OCI-LY1 (cell line): ENCODE measurements around the gene FAM120A.

Experiments used
- H2AFZ ChIP-seq: fragments of 200-600 bp; sonication (generic), shearing (Covaris generic); 2 replicates; pipeline ENCODE4 v1.6.0; 2014; ENCODE audit warnings: antibody characterized with exemption, mild to moderate bottlenecking, low read length
- H3F3A ChIP-seq: fragments of 200-600 bp; sonication (generic), shearing (Covaris generic); 2 replicates; pipeline ENCODE4 v1.6.0; 2014; ENCODE audit warnings: mild to moderate bottlenecking, antibody characterized with exemption, low read length, moderate library complexity; ENCODE audit not compliant: insufficient read depth
- H3K27ac ChIP-seq: fragments of 200-600 bp; sonication (generic); 2 replicates; pipeline ENCODE4 v1.5.1; 2014; ENCODE audit warnings: low read length, mixed run types, mild to moderate bottlenecking, low read depth; ENCODE audit not compliant: poor library complexity, severe bottlenecking
- H3K27me3 ChIP-seq: fragments of 200-600 bp; sonication (generic); 2 replicates; pipeline ENCODE4 v1.6.0; 2014; ENCODE audit warnings: antibody characterized with exemption, mild to moderate bottlenecking, low read length, moderate library complexity; ENCODE audit not compliant: insufficient read depth
- H3K36me3 ChIP-seq: fragments of 200-600 bp; sonication (generic); 2 replicates; pipeline ENCODE4 v1.6.1; 2014; ENCODE audit warnings: mild to moderate bottlenecking, antibody characterized with exemption, low read length, moderate library complexity, mixed read lengths; ENCODE audit not compliant: insufficient read depth
- H3K4me1 ChIP-seq: fragments of 200-600 bp; sonication (generic); 2 replicates; pipeline ENCODE4 v1.5.1; 2014; ENCODE audit warnings: mild to moderate bottlenecking, low read length, moderate library complexity; ENCODE audit not compliant: insufficient read depth, severe bottlenecking
- H3K4me2 ChIP-seq: fragments of 200-600 bp; sonication (generic), shearing (Covaris generic); 2 replicates; pipeline ENCODE4 v1.6.1; 2014; ENCODE audit warnings: low read length
- H3K4me3 ChIP-seq: fragments of 200-600 bp; sonication (generic); 2 replicates; pipeline ENCODE4 v1.5.1; 2014; ENCODE audit warnings: low read length, low read depth, mild to moderate bottlenecking, mixed read lengths; ENCODE audit not compliant: poor library complexity, severe bottlenecking
- H3K79me2 ChIP-seq: fragments of 200-600 bp; shearing (Covaris generic); 2 replicates; pipeline ENCODE4 v1.6.1; 2016; ENCODE audit warnings: mixed run types, low read length, mixed read lengths; ENCODE audit not compliant: insufficient read depth
- H3K9ac ChIP-seq: fragments of 200-600 bp; sonication (generic), shearing (Covaris generic); 2 replicates; pipeline ENCODE4 v1.6.1; 2014; ENCODE audit warnings: mild to moderate bottlenecking, low read length, mixed read lengths
- H3K9me2 ChIP-seq: fragments of 200-600 bp; sonication (generic), shearing (Covaris generic); 2 replicates; pipeline ENCODE4 v1.6.1; 2014; ENCODE audit warnings: low read depth, mild to moderate bottlenecking, low read length, mixed read lengths
- H3K9me3 ChIP-seq: fragments of 200-600 bp; shearing (Covaris generic); 2 replicates; pipeline ENCODE4 v1.6.1; 2014; ENCODE audit warnings: low read length, mixed read lengths
- H4K20me1 ChIP-seq: fragments of 200-600 bp; sonication (generic), shearing (Covaris generic); 2 replicates; pipeline ENCODE4 v1.6.0; 2016; ENCODE audit warnings: mild to moderate bottlenecking, low read length; ENCODE audit not compliant: insufficient read depth
- EZH2 ChIP-seq: fragments of 200-600 bp; sonication (generic), shearing (Covaris generic); IDR thresholded peaks from 2 replicates; pipeline ENCODE4 v1.8.0; 2017; ENCODE audit warnings: borderline replicate concordance, mixed run types, mild to moderate bottlenecking, antibody characterized with exemption, low read length, moderate library complexity, mixed read lengths
- TF ChIP-seq, protein P1 (sequence below): fragments of 200-600 bp; sonication (generic), shearing (Covaris generic); IDR thresholded peaks from 2 replicates; pipeline ENCODE4 v1.5.1; 2017; ENCODE audit warnings: mild to moderate bottlenecking, antibody characterized with exemption, low read length, moderate library complexity, mixed read lengths

Gene FAM120A

DNA sequence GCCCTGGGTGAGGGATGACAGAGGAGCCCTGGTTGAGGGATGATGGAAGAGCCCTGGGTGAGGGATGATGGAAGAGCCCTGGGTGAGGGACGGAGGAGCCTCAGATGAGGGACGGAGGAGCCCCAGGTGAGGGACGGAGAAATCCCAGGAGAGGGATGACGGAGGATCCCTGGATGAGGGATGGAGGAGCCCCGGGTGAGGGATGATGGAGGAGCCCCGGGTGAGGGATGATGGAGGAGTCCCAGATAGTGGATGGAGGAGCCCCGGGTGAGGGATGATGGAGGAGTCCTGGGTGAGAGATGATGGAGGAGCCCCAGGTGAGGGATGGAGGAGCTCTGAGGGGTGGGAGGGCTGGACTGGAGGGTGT lies 135.8 kb downstream of the FAM120A start:
- Histone ChIP-seq H3K4me1 (no peaks in the 10 kb centered on the region), H3K27ac (no peak overlapping the region), H3K4me2 (no peak overlapping the region), H3K36me3 (no peaks in the 10 kb centered on the region; the same call in 1 of the 2 replicates), H3K9ac (no peak overlapping the region), H3F3A (no peaks in the 10 kb centered on the region), H2AFZ (no peak overlapping the region), H3K4me3 (no peak overlapping the region), H3K27me3 (no peaks in the 10 kb centered on the region; the same call in 1 of the 2 replicates), H3K9me2 (no peaks in the 10 kb centered on the region), H3K9me3 (peaks cover 23% of the 10 kb centered on the region), H4K20me1 (no peaks in the 10 kb centered on the region), H3K79me2 (no peaks in the 10 kb centered on the region)
- TF ChIP-seq, protein P1, sequence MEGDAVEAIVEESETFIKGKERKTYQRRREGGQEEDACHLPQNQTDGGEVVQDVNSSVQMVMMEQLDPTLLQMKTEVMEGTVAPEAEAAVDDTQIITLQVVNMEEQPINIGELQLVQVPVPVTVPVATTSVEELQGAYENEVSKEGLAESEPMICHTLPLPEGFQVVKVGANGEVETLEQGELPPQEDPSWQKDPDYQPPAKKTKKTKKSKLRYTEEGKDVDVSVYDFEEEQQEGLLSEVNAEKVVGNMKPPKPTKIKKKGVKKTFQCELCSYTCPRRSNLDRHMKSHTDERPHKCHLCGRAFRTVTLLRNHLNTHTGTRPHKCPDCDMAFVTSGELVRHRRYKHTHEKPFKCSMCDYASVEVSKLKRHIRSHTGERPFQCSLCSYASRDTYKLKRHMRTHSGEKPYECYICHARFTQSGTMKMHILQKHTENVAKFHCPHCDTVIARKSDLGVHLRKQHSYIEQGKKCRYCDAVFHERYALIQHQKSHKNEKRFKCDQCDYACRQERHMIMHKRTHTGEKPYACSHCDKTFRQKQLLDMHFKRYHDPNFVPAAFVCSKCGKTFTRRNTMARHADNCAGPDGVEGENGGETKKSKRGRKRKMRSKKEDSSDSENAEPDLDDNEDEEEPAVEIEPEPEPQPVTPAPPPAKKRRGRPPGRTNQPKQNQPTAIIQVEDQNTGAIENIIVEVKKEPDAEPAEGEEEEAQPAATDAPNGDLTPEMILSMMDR = no peak
- TF ChIP-seq EZH2 = no peak

- Histone ChIP-seq H4K20me1 (no peaks in the 10 kb centered on the region), H3K9me2 (no peaks in the 10 kb centered on the region), H3F3A (no peaks in the 10 kb centered on the region), H3K36me3 (no peaks in the 10 kb centered on the region; the same call in 1 of the 2 replicates), H3K4me3 (no peak overlapping the region), H3K79me2 (no peaks in the 10 kb centered on the region), H3K4me2 (no peak overlapping the region), H2AFZ (no peak overlapping the region), H3K4me1 (no peaks in the 10 kb centered on the region), H3K9ac (no peak overlapping the region), H3K9me3 (peaks cover 23% of the 10 kb centered on the region), H3K27me3 (no peaks in the 10 kb centered on the region), H3K27ac (no peak overlapping the region)
- TF ChIP-seq EZH2 = no peak
- TF ChIP-seq, protein P1 = no peak
Measured at GRCh38 chr9:93587651-93588347, 136.3 kb downstream of the FAM120A start.

- Histone ChIP-seq H2AFZ (no peak overlapping the region), H4K20me1 (no peaks in the 10 kb centered on the region)
Measured at GRCh38 chr9:93588641-93589609, 137.4 kb downstream of the FAM120A start.

More at GRCh38 chr9:93588641-93589609, 137.4 kb downstream of the FAM120A start:
- H3K9me2 ChIP-seq = no peaks in the 10 kb centered on the region
- H3K9me3 ChIP-seq = peaks cover 17% of the 10 kb centered on the region
- H3K36me3 ChIP-seq = no peaks in the 10 kb centered on the region; the same call in 1 of the 2 replicates
- H3K79me2 ChIP-seq = no peaks in the 10 kb centered on the region
- H3K27me3 ChIP-seq = no peaks in the 10 kb centered on the region
- no peak overlapping the region for H3K27ac ChIP-seq
- H3K4me1 ChIP-seq = no peaks in the 10 kb centered on the region
- H3K4me2 ChIP-seq = no peak overlapping the region
- H3K4me3 ChIP-seq = no peak overlapping the region
- H3F3A ChIP-seq = no peaks in the 10 kb centered on the region
- no peak for TF ChIP-seq EZH2
- TF ChIP-seq, protein P1 = no peak
- H3K9ac ChIP-seq = no peak overlapping the region
